ENCODE data around the gene IRX3.

GRCh38 chr16:54268340-54268739 lies 18.2 kb downstream of the IRX3 start:
- TF ChIP-seq, protein P1, sequence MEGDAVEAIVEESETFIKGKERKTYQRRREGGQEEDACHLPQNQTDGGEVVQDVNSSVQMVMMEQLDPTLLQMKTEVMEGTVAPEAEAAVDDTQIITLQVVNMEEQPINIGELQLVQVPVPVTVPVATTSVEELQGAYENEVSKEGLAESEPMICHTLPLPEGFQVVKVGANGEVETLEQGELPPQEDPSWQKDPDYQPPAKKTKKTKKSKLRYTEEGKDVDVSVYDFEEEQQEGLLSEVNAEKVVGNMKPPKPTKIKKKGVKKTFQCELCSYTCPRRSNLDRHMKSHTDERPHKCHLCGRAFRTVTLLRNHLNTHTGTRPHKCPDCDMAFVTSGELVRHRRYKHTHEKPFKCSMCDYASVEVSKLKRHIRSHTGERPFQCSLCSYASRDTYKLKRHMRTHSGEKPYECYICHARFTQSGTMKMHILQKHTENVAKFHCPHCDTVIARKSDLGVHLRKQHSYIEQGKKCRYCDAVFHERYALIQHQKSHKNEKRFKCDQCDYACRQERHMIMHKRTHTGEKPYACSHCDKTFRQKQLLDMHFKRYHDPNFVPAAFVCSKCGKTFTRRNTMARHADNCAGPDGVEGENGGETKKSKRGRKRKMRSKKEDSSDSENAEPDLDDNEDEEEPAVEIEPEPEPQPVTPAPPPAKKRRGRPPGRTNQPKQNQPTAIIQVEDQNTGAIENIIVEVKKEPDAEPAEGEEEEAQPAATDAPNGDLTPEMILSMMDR (IDR thresholded peaks at IDR 0.05; ENCODE audit: low read depth, low read length): no peak
- TF ChIP-seq MYC (IDR thresholded peaks at IDR 0.05; ENCODE audit: low read depth, low read length) (no peak), POLR2A (IDR thresholded peaks at IDR 0.05; ENCODE audit: extremely low read depth, insufficient read length) (no peak)
